ENCODE data around the gene ANO2.

Gene ANO2

GRCh38 chr12:5904969-5905368 lies 40.1 kb downstream of the ANO2 start:
- no peak for TF ChIP-seq MAX (IDR thresholded peaks at IDR 0.05)
- no peak for TF ChIP-seq ZBTB7A (IDR thresholded peaks at IDR 0.05; ENCODE audit: low read depth)
- no peak for TF ChIP-seq CEBPB (IDR thresholded peaks at IDR 0.05)
- no peak for TF ChIP-seq EGR1 (IDR thresholded peaks at IDR 0.05)
- TF ChIP-seq NFIC (IDR thresholded peaks at IDR 0.05): no peak
- no peak for TF ChIP-seq TAF1 (IDR thresholded peaks at IDR 0.05; ENCODE audit: low read depth)
- TF ChIP-seq REST (IDR thresholded peaks at IDR 0.05; ENCODE audit: low read depth): no peak
- no peak for TF ChIP-seq YY1 (IDR thresholded peaks at IDR 0.05; ENCODE audit: low read depth)
- TF ChIP-seq TEAD4 (IDR thresholded peaks at IDR 0.05): no peak
- TF ChIP-seq USF1 (IDR thresholded peaks at IDR 0.05): no peak
- TF ChIP-seq TCF12 (IDR thresholded peaks at IDR 0.05; ENCODE audit: low read depth): no peak
- TF ChIP-seq FOXM1 (IDR thresholded peaks at IDR 0.05; ENCODE audit: borderline replicate concordance, low read depth): no peak
- no peak for TF ChIP-seq RAD21 (IDR thresholded peaks at IDR 0.05; ENCODE audit: low read depth)
- TF ChIP-seq EP300 (IDR thresholded peaks at IDR 0.05; ENCODE audit: borderline replicate concordance): no peak
- TF ChIP-seq CREB1 (IDR thresholded peaks at IDR 0.05; ENCODE audit: low read depth): no peak

- no peak for TF ChIP-seq TCF12 (IDR thresholded peaks at IDR 0.05; ENCODE audit: low read depth)
- no peak for TF ChIP-seq TAF1 (IDR thresholded peaks at IDR 0.05; ENCODE audit: low read depth)
Observed at GRCh38 chr12:5904441-5904840, 40.6 kb downstream of the ANO2 start.

- TF ChIP-seq TEAD4 (IDR thresholded peaks at IDR 0.05) (no peak), MAX (IDR thresholded peaks at IDR 0.05) (no peak), EP300 (IDR thresholded peaks at IDR 0.05; ENCODE audit: borderline replicate concordance) (no peak), FOXM1 (IDR thresholded peaks at IDR 0.05; ENCODE audit: borderline replicate concordance, low read depth) (no peak), YY1 (IDR thresholded peaks at IDR 0.05; ENCODE audit: low read depth) (no peak)
Observed at GRCh38 chr12:5902736-5903135, 42.3 kb downstream of the ANO2 start.

- TF ChIP-seq USF1 (IDR thresholded peaks at IDR 0.05): no peak
- no peak for TF ChIP-seq RAD21 (IDR thresholded peaks at IDR 0.05; ENCODE audit: low read depth)
- TF ChIP-seq REST (IDR thresholded peaks at IDR 0.05; ENCODE audit: low read depth): no peak
Observed at GRCh38 chr12:5901416-5901815, 43.6 kb downstream of the ANO2 start.

- TF ChIP-seq CREB1 (IDR thresholded peaks at IDR 0.05; ENCODE audit: low read depth) (no peak), YY1 (IDR thresholded peaks at IDR 0.05; ENCODE audit: low read depth) (no peak), NFIC (IDR thresholded peaks at IDR 0.05) (no peak), MAX (IDR thresholded peaks at IDR 0.05) (no peak), EP300 (IDR thresholded peaks at IDR 0.05; ENCODE audit: borderline replicate concordance) (no peak), TCF12 (IDR thresholded peaks at IDR 0.05; ENCODE audit: low read depth) (no peak), FOXM1 (IDR thresholded peaks at IDR 0.05; ENCODE audit: borderline replicate concordance, low read depth) (no peak), CEBPB (IDR thresholded peaks at IDR 0.05) (no peak), REST (IDR thresholded peaks at IDR 0.05; ENCODE audit: low read depth) (no peak), EGR1 (IDR thresholded peaks at IDR 0.05) (no peak), RAD21 (IDR thresholded peaks at IDR 0.05; ENCODE audit: low read depth) (no peak), USF1 (IDR thresholded peaks at IDR 0.05) (no peak), TAF1 (IDR thresholded peaks at IDR 0.05; ENCODE audit: low read depth) (no peak), ZBTB7A (IDR thresholded peaks at IDR 0.05; ENCODE audit: low read depth) (no peak)
Observed at GRCh38 chr12:5900533-5901205, 44.4 kb downstream of the ANO2 start.
